Vagina (tissue), 2 donors: ENCODE measurements around the gene P2RY2. TPM values are rescaled to one million over a fixed set of nuclear protein-coding genes. Genes with fewer than 3 reads are reported as not detected.

ENCODE experiments used
- DNase-seq, 2 donors: peaks; one replicate each; pipeline ENCODE4 v3.0.0-alpha.2; 2017; ENCODE audit errors: extremely low spot score in 2 of 2
- H3K27ac ChIP-seq: fragments of 200-600 bp; sonication (generic); one replicate; pipeline ENCODE4 v1.5.1; 2019
- H3K27me3 ChIP-seq: fragments of 200-600 bp; sonication (generic); one replicate; pipeline ENCODE4 v1.5.1; 2019
- H3K36me3 ChIP-seq, 2 donors: fragments of 200-600 bp; sonication (generic); one replicate each; pipeline ENCODE4 v1.5.1; 2017 to 2019
- H3K4me1 ChIP-seq: fragments of 200-600 bp; sonication (generic); one replicate; pipeline ENCODE4 v1.5.1; 2019
- H3K4me3 ChIP-seq, 2 donors: fragments of 200-600 bp; sonication (generic); 1 replicate in 1 of 2; 2 replicates in 1 of 2; pipeline ENCODE4 v1.5.1; 2016 to 2019
- H3K9me3 ChIP-seq: fragments of 200-600 bp; sonication (generic); one replicate; pipeline ENCODE4 v1.5.1; 2019
- POLR2A ChIP-seq, 2 donors: fragments of 450-650 bp; IDR thresholded peaks; one replicate each; pipeline ENCODE4 v1.6.1; 2017; ENCODE audit warnings: antibody characterized with exemption in 2 of 2, mild to moderate bottlenecking in 2 of 2, moderate library complexity in 2 of 2
- POLR2AphosphoS5 ChIP-seq, 2 donors: sonication (generic); formaldehyde crosslinking; IDR thresholded peaks; one replicate each; pipeline ENCODE4 v1.9.0; 2017; ENCODE audit warnings: antibody characterized with exemption in 2 of 2, mild to moderate bottlenecking in 2 of 2, low read depth in 1 of 2; ENCODE audit not compliant: insufficient read depth in 1 of 2
- intact Hi-C: fragments of 100-400 bp; cut with DNase I; formaldehyde crosslinking; loops from one replicate; pipeline ENCODE4 v1.15.1; 2023
- total RNA-seq: library from RNA; depleted of rRNA; stranded (reverse); fragments of >200 nt; gene quantifications from one replicate; pipeline ENCODE4 v1.2.3, GENCODE V29; 2016
- TF ChIP-seq, protein P1 (sequence below), 3 experiments: fragments of 450-650 bp in 2 of 3; fragments of 200-600 bp in 1 of 3; sonication (generic) in 1 of 3; IDR thresholded peaks; one replicate each; pipeline ENCODE4 v1.5.1; 2017 to 2019; ENCODE audit warnings: antibody characterized with exemption in 3 of 3, mild to moderate bottlenecking in 2 of 3, moderate library complexity in 2 of 3

Gene P2RY2
- total RNA-seq, 1 donor from 2014 or later, result 27.3 TPM

DNA sequence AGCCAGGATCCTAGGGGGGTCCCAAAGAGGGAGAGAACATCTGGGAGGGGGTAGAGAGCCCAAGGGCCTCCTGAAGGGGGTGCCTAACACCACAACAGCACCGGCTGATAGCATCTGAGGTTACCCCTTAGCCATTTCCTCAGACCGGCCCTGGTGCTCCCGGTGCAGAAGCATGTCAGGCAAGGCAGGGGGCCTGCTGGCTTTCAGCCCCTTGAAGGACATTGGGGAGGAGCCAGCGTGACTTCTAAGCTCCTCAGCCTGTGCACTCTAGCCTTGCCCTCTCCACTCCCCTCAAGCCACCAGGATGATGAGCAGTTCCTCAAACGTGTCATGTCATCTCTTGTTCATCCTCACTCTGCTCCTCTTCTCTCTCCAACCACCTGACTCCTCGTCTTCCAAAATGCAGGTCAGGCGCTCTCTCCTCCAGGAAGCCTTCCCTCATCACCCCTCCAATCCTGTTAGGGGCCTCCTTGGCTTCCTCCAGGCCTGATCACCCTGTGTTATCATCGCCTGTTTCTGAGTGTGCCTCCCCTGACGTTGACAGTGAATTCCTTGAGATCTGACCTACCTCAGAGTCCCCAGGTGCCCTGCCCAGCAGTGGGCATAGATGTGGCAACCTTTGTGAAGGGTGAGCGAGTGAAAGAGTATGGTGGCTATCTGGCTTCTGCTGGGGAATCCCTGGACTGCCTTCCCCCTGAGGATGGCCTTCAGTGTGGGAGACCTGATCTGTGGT, 6.1 kb downstream of the P2RY2 start:
- no peaks in the 10 kb centered on the region for H3K36me3 ChIP-seq
- intact Hi-C loops, result no loop called here
- H3K4me3 ChIP-seq, result no peak overlapping the region
- TF ChIP-seq, protein P1, sequence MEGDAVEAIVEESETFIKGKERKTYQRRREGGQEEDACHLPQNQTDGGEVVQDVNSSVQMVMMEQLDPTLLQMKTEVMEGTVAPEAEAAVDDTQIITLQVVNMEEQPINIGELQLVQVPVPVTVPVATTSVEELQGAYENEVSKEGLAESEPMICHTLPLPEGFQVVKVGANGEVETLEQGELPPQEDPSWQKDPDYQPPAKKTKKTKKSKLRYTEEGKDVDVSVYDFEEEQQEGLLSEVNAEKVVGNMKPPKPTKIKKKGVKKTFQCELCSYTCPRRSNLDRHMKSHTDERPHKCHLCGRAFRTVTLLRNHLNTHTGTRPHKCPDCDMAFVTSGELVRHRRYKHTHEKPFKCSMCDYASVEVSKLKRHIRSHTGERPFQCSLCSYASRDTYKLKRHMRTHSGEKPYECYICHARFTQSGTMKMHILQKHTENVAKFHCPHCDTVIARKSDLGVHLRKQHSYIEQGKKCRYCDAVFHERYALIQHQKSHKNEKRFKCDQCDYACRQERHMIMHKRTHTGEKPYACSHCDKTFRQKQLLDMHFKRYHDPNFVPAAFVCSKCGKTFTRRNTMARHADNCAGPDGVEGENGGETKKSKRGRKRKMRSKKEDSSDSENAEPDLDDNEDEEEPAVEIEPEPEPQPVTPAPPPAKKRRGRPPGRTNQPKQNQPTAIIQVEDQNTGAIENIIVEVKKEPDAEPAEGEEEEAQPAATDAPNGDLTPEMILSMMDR (IDR thresholded peaks at IDR 0.05), result no peak
- TF ChIP-seq POLR2AphosphoS5 (IDR thresholded peaks at IDR 0.05; ENCODE audit: insufficient read depth in 1 of 2, low read depth in 1 of 2) (no peak), POLR2A (IDR thresholded peaks at IDR 0.05) (no peak)
- no peaks in the 10 kb centered on the region for H3K27me3 ChIP-seq
- H3K4me1 ChIP-seq, result peaks cover 35% of the 10 kb centered on the region
- H3K27ac ChIP-seq, result no peak overlapping the region
- no peaks in the 10 kb centered on the region for H3K9me3 ChIP-seq
- no peak for DNase-seq

DNA sequence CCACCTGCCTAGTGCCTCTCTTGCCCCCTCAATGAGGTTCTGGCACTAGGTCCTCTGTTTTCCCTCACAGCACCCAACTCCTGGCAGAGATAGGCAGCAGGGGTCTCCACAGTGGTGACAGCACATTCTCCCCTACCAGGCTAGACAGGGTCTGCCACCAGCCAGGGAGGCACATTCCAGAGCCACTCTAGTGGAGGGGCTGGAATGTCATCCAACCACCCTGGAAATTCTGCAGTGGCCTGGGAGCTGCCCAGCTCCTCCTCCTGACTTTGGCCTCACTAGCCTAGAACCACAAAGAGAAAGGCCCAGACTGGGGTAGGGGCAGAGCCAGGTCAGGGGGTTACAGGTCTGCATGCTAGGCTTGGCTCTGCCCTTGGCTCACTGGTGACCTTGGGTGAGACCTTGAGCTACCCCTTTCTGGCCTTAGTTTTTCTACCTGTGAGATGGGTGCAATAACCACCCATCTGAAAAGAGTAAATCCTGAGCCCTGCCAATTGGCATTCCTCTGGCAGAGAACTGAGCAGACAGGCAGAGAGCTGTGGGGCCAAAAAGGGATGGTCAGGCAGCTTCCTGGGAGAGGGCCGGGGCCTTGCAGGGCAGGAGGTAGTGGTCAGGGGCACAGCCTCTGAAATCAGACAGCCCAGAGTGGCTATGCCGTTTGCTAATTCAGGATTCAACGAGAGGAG, 7.1 kb downstream of the P2RY2 start:
- no peak overlapping the region for H3K27ac ChIP-seq
- no peak for DNase-seq
- no peaks in the 10 kb centered on the region for H3K9me3 ChIP-seq
- H3K4me1 ChIP-seq, result peaks cover 35% of the 10 kb centered on the region
- H3K27me3 ChIP-seq, result no peaks in the 10 kb centered on the region
- no peak overlapping the region for H3K4me3 ChIP-seq
- TF ChIP-seq, protein P1 (IDR thresholded peaks at IDR 0.05), result no peak
- TF ChIP-seq POLR2AphosphoS5 (IDR thresholded peaks at IDR 0.05; ENCODE audit: insufficient read depth in 1 of 2, low read depth in 1 of 2) (no peak), POLR2A (IDR thresholded peaks at IDR 0.05) (no peak)
- intact Hi-C loops, result no loop called here
- no peaks in the 10 kb centered on the region for H3K36me3 ChIP-seq

DNA sequence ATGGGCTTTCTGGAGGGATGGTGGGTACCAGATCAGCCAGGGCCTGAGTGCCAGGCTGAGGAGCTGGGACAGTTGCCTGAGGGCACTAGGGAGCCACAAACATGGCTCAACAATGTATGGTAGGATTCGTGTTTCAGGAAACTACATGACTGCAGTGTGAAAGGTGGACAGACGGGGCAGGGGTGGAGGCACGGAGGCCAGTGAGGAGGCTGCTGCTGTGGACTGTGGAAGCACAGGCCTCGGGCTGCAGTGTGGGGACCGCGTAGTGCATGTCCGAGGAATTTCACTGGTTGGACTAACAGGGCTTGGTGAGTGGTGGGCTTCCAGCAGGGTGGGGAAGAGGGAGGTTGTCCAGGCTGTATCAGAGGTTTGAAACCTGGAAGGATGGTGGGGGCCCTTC, 7.8 kb downstream of the P2RY2 start:
- H3K9me3 ChIP-seq, result no peaks in the 10 kb centered on the region
- TF ChIP-seq POLR2AphosphoS5 (IDR thresholded peaks at IDR 0.05; ENCODE audit: insufficient read depth in 1 of 2, low read depth in 1 of 2), result no peak
- no peak for TF ChIP-seq POLR2A (IDR thresholded peaks at IDR 0.05)
- TF ChIP-seq, protein P1 (IDR thresholded peaks at IDR 0.05), result no peak
- no peak overlapping the region for H3K27ac ChIP-seq
- H3K27me3 ChIP-seq, result no peaks in the 10 kb centered on the region
- H3K4me3 ChIP-seq, result no peak overlapping the region
- no peak for DNase-seq
- intact Hi-C loops, result no loop called here
- H3K36me3 ChIP-seq, result no peaks in the 10 kb centered on the region
- peaks cover 29% of the 10 kb centered on the region for H3K4me1 ChIP-seq

DNA sequence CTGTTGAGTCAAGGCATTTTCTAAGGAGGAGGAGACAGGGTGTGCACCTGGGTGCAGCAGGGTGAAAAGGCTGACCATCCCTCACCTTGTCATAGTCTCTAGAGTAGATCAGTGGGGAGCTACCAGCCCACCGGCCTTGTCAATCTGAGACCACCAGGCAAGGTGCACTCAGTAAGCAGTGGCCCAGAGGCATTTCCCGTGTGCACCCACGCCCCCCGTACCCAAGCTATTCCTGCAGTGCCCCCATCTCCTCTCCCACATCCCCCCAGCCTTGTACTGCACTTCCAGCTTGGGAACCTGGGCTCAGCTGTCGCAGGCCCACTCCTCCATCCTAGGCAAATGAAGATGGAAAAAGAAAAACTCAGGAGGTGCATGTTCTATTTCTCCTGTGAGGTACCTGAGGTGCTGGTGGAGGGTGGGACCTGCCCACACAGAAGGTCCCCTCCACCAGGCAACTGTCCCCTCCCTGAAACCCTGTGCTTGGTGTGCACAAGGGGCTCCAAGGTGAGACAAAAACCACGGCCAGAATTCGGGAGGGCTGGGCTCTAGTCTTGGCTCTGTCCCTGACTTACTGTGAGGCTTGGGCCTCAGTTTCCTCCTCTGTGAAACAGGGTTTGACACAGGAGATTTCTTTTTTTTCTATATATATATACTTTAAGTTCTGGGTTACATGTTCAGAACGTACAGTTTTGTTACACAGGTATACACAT, 8.4 kb downstream of the P2RY2 start:
- peaks cover 23% of the 10 kb centered on the region for H3K4me1 ChIP-seq
- no peaks in the 10 kb centered on the region for H3K9me3 ChIP-seq
- no peaks in the 10 kb centered on the region for H3K36me3 ChIP-seq
- TF ChIP-seq, protein P1 (IDR thresholded peaks at IDR 0.05), result no peak
- TF ChIP-seq POLR2AphosphoS5 (IDR thresholded peaks at IDR 0.05; ENCODE audit: insufficient read depth in 1 of 2, low read depth in 1 of 2) (no peak), POLR2A (IDR thresholded peaks at IDR 0.05) (no peak)
- H3K27me3 ChIP-seq, result no peaks in the 10 kb centered on the region
- H3K4me3 ChIP-seq, result no peak overlapping the region
- DNase-seq, result no peak
- intact Hi-C loops, result no loop called here
- no peak overlapping the region for H3K27ac ChIP-seq
